Parathyroid adenoma (tissue), 2 donors: ENCODE measurements around the gene MAPK1.
"Not testable (repeated sequence)": the region's sequence is repeated elsewhere in the genome, so short reads cannot be mapped to it uniquely, and the experiment has no call there.

Source experiments
- H2AFZ ChIP-seq: fragments of 300-600 bp; sonication (generic); one replicate; pipeline ENCODE4 v1.7.0; 2017; ENCODE audit warnings: antibody characterized with exemption, mild to moderate bottlenecking
- H3K27ac ChIP-seq: fragments of 300-600 bp; sonication (generic); one replicate; pipeline ENCODE4 v1.7.0; 2017
- H3K27me3 ChIP-seq: fragments of 300-600 bp; sonication (generic); one replicate; pipeline ENCODE4 v1.7.0; 2017; ENCODE audit warnings: low read length; ENCODE audit not compliant: control insufficient read depth, insufficient read depth
- H3K36me3 ChIP-seq: fragments of 300-600 bp; sonication (generic); one replicate; pipeline ENCODE4 v1.7.0; 2017; ENCODE audit warnings: low read length; ENCODE audit not compliant: control insufficient read depth, insufficient read depth
- H3K4me1 ChIP-seq: fragments of 300-600 bp; sonication (generic); one replicate; pipeline ENCODE4 v1.7.0; 2017; ENCODE audit warnings: control low read depth
- H3K4me2 ChIP-seq: fragments of 300-600 bp; sonication (generic); one replicate; pipeline ENCODE4 v1.7.0; 2017; ENCODE audit warnings: low read length
- H3K4me3 ChIP-seq: fragments of 300-600 bp; sonication (generic); one replicate; pipeline ENCODE4 v1.7.0; 2017; ENCODE audit warnings: low read depth, low read length
- H3K79me2 ChIP-seq: fragments of 300-600 bp; sonication (generic); one replicate; pipeline ENCODE4 v1.7.0; 2017; ENCODE audit warnings: control low read depth
- H3K9ac ChIP-seq: fragments of 300-600 bp; sonication (generic); one replicate; pipeline ENCODE4 v1.7.0; 2017; ENCODE audit warnings: mild to moderate bottlenecking
- H3K9me3 ChIP-seq: fragments of 300-600 bp; sonication (generic); one replicate; pipeline ENCODE4 v1.7.0; 2017; ENCODE audit warnings: low read length; ENCODE audit not compliant: control insufficient read depth
- CTCF ChIP-seq: fragments of 300-600 bp; sonication (generic); IDR thresholded peaks from one replicate; pipeline ENCODE4 v1.7.0; 2017; ENCODE audit warnings: antibody characterized with exemption, mild to moderate bottlenecking
- donor health status: primary hyperparathyroidism.

Gene MAPK1

GRCh38 chr22:21815958-21816357 is 51.5 kb downstream of the MAPK1 start:
- H2AFZ ChIP-seq, result no peak overlapping the region
- H3K27me3 ChIP-seq, result no peaks in the 10 kb centered on the region
- H3K79me2 ChIP-seq, result peaks cover 19% of the 10 kb centered on the region
- no peak overlapping the region for H3K27ac ChIP-seq
- TF ChIP-seq CTCF, result no peak
- no peaks in the 10 kb centered on the region for H3K9me3 ChIP-seq
- no peak overlapping the region for H3K9ac ChIP-seq
- H3K4me1 ChIP-seq, result no peaks in the 10 kb centered on the region
- no peak overlapping the region for H3K4me3 ChIP-seq
- H3K36me3 ChIP-seq, result no peaks in the 10 kb centered on the region
- H3K4me2 ChIP-seq, result no peak overlapping the region

- H3K36me3 ChIP-seq, result no peaks in the 10 kb centered on the region
- H3K4me3 ChIP-seq, result no peak overlapping the region
- peaks cover 19% of the 10 kb centered on the region for H3K79me2 ChIP-seq
- no peaks in the 10 kb centered on the region for H3K4me1 ChIP-seq
- no peak overlapping the region for H3K27ac ChIP-seq
- no peak overlapping the region for H2AFZ ChIP-seq
- TF ChIP-seq CTCF, result no peak
- H3K9ac ChIP-seq, result no peak overlapping the region
- H3K27me3 ChIP-seq, result no peaks in the 10 kb centered on the region
- no peaks in the 10 kb centered on the region for H3K9me3 ChIP-seq
- no peak overlapping the region for H3K4me2 ChIP-seq
These were observed 52.1 kb downstream of the MAPK1 start for GRCh38 chr22:21815357-21815756.

- peaks cover 12% of the 10 kb centered on the region for H3K79me2 ChIP-seq
- no peak overlapping the region for H2AFZ ChIP-seq
- H3K36me3 ChIP-seq, result no peaks in the 10 kb centered on the region
- no peak overlapping the region for H3K27ac ChIP-seq
- H3K9me3 ChIP-seq, result no peaks in the 10 kb centered on the region
- no peak overlapping the region for H3K4me2 ChIP-seq
- TF ChIP-seq CTCF, result no peak
- H3K4me1 ChIP-seq, result no peaks in the 10 kb centered on the region
- no peak overlapping the region for H3K4me3 ChIP-seq
- H3K9ac ChIP-seq, result no peak overlapping the region
- H3K27me3 ChIP-seq, result no peaks in the 10 kb centered on the region
These were observed 55.5 kb downstream of the MAPK1 start for GRCh38 chr22:21811982-21812381.

DNA sequence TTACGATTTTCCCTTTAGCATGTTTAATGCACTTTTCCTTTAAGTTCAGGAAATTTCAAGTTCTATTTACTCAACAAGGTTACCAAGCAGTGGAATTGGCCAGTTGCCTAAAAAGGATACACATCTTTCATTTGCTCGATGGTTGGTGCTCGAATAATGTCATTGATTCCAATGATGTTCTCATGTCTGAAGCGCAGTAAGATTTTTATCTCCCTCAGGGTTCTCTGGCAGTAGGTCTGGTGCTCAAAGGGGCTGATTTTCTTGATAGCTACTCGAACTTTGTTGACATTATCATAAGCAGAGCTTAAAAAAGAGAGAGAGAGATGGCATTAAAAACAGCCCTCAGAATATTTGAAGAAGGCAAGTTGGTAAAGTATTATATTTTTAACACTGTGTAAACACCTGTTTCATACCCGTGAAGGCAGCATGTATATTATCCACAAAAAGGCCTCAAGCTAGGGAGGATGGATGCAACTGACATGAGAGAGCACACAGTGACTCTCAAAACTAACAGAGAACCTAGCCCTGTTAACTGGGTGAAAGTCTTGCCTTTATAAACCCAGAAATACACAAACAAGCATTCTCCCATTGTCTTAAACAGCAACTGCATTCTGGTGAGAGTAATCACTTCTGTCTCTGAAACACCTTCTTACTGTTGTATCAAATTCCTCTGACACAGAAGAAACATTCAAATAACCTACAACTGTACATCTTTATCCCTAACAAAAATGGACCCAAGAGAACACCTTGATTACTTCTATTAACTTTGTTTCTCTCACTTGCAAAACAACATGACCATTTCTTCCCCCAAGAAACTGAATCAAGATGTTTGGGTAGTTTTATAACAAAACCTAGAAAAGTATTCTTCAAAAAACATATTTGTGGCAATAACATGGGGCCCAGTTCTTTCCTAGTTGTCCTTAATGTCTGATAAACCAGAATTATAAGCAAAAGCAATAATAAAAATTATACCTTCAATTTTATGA is 59.6 kb downstream of the MAPK1 start:
- Histone ChIP-seq H3K4me1 (no peaks in the 10 kb centered on the region), H3K9ac (no peak overlapping the region), H2AFZ (no peak overlapping the region), H3K27me3 (no peaks in the 10 kb centered on the region), H3K27ac (peak overlapping the region; percentile 8), H3K4me3 (peak overlapping the region; percentile 12), H3K36me3 (no peaks in the 10 kb centered on the region), H3K79me2 (peaks cover 3% of the 10 kb centered on the region), H3K9me3 (no peaks in the 10 kb centered on the region), H3K4me2 (peak overlapping the region; percentile 16)
- TF ChIP-seq CTCF, result no peak

- not testable (repeated sequence) for H3K27me3 ChIP-seq, H2AFZ ChIP-seq, H3K9me3 ChIP-seq, H3K79me2 ChIP-seq, H3K4me2 ChIP-seq, H3K4me3 ChIP-seq, H3K4me1 ChIP-seq, H3K27ac ChIP-seq, H3K9ac ChIP-seq, H3K36me3 ChIP-seq
These were observed 62.1 kb downstream of the MAPK1 start for GRCh38 chr22:21805325-21805724.
